ENCODE measurements around the gene DNAJC5G.
"Not testable (repeated sequence)": the region's sequence is repeated elsewhere in the genome, so short reads cannot be mapped to it uniquely, and the experiment has no call there.

Gene DNAJC5G

DNA sequence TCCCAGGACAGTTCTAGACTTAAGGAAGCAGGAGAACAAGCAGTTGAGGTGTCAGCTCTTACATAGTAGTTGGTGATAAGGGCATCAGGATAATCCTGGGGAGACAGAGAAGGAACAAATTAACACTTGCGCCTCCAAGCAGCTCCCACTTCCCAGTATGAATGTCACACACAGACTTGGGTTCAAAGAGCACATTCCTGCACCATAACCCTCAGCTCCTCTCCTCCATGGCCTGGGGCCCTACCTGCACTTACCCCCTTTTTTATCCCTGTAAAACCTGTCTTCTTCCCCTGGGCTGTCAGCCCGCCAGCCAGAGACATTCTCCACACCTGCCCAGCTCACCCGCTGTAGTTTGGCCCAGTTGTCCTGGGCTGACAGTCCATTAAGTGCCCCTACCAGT, 36.9 kb downstream of the DNAJC5G start:
- TF ChIP-seq, protein P1, sequence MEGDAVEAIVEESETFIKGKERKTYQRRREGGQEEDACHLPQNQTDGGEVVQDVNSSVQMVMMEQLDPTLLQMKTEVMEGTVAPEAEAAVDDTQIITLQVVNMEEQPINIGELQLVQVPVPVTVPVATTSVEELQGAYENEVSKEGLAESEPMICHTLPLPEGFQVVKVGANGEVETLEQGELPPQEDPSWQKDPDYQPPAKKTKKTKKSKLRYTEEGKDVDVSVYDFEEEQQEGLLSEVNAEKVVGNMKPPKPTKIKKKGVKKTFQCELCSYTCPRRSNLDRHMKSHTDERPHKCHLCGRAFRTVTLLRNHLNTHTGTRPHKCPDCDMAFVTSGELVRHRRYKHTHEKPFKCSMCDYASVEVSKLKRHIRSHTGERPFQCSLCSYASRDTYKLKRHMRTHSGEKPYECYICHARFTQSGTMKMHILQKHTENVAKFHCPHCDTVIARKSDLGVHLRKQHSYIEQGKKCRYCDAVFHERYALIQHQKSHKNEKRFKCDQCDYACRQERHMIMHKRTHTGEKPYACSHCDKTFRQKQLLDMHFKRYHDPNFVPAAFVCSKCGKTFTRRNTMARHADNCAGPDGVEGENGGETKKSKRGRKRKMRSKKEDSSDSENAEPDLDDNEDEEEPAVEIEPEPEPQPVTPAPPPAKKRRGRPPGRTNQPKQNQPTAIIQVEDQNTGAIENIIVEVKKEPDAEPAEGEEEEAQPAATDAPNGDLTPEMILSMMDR (IDR thresholded peaks at IDR 0.05; ENCODE audit: borderline replicate concordance, control extremely low read depth, extremely low read depth, insufficient read depth, missing control alignments): no peak
- DNase-seq (ENCODE audit: low spot score): no peak
- in situ Hi-C loops (cut with MboI; ENCODE audit: low sequenced_read_pairs, unreplicated experiment): no loop called here

DNA sequence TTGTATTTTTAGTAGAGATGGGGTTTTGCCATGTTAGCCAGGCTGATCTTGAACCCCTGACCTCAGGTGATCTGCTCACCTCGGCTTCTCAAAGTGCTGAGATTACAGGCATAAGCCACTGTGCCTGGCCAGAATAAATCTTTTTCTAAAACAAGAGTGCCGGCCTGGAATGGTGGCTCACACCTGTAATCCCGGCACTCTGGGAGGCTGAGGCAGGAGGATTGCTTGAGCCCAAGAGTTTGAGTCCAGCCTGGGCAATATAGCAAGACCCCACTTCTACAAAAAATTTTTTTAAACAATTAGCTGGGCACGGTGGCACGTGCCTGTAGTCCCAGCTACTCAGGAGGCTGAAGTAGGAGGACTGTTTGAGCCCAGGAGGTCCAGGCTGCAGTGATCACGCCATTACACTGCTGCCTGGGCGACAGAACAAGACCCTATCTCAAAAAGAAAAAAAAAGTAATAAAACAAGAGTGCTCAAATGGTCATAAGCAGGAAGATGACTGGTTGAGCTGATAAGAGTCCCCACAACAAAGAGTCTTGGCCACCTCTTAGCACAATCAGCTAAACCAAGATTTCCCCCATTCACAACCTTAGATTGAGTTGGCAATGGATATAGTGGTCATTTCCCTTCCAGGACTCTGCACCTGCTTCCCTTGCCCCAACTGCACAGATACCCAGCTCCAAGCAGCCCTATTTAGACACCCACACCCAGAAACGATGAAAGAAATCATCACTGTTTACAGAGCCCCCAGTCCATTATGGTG, 38.8 kb downstream of the DNAJC5G start:
- TF ChIP-seq, protein P1 (IDR thresholded peaks at IDR 0.05; ENCODE audit: borderline replicate concordance, control extremely low read depth, extremely low read depth, insufficient read depth, missing control alignments): no peak
- in situ Hi-C loops (cut with MboI; ENCODE audit: low sequenced_read_pairs, unreplicated experiment): no loop called here
- DNase-seq (ENCODE audit: low spot score): no peak

DNA sequence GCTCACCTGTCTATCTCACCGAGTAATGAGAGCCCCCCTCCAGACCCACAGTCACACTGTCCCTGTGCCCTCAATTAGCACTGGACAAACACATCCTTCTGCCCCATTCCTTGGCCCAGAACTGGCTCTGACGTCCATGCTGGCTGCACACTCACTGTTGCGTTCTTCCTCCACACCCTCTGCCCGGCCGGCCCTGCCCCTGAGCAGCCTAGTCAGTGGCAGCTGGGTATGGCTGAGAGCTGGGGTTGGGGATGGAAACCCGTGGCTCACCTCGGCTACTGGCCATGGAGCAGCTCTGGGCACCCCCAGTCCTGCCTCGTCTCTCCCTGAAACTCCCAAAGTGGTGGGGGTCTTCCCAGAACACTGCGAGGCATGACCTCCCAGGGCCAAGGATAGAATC, 39.5 kb downstream of the DNAJC5G start:
- in situ Hi-C loops (cut with MboI; ENCODE audit: low sequenced_read_pairs, unreplicated experiment): no loop called here
- DNase-seq (ENCODE audit: low spot score): no peak
- TF ChIP-seq, protein P1 (IDR thresholded peaks at IDR 0.05; ENCODE audit: borderline replicate concordance, control extremely low read depth, extremely low read depth, insufficient read depth, missing control alignments): no peak

DNA sequence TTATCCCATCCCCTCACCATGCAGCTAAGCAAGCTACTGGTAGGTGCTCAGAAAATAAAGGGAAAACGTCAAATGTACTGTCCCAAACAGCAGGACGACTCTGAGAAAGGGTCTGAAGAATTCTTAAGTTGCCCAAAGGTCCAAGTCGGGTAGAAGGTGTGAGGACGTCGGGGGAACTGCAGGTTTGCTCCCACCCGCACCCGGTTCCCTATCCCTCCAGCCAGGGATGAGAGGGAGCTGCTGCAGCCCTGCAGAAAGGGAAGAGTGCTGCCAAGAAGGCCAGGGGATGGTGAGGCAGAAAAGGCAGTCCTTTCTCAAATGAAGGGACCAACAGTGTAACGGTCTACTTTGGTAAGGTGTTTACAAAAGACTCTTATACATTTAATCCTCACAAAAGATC, 39.9 kb downstream of the DNAJC5G start:
- in situ Hi-C loops (cut with MboI; ENCODE audit: low sequenced_read_pairs, unreplicated experiment): no loop called here
- no peak for DNase-seq (ENCODE audit: low spot score)
- TF ChIP-seq, protein P1 (IDR thresholded peaks at IDR 0.05; ENCODE audit: borderline replicate concordance, control extremely low read depth, extremely low read depth, insufficient read depth, missing control alignments): no peak

DNA sequence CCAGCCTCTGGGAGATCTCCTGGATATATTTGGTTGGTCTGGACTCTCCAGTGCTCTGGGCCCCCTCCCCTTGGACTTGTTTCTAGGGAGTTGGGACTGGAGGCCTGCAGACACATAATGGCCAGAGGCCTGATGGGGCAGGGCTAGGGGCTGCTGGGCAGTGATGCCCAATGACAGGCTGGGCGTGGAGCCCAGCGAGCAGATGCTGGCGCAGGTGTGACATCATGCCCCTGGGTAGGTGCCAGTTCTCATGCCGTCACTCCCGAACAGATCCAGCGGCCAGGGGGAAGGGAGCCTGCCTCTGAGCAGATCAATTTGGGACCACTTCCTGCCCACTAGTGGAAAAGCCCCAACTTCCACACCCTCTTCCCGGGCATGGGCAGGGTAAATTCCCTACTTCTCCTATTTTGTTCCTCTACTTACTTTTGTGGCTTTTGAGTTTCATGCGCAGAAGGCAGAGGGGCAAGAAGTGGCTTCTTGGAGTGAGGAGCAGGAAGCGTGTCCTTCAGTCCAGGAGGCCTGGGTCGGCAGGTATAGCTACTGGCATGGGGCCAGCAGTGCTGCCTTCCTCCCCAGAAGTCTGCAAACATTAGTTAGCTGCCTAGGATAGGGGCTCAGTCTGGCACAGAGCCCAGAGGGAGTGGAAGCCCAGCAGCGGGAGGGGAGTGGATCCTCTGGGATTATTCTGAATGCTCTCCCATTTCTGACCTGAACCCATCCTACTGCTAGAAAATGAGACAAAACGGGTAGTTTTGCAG, 41.6 kb downstream of the DNAJC5G start:
- in situ Hi-C loops (cut with MboI; ENCODE audit: low sequenced_read_pairs, unreplicated experiment): no loop called here
- TF ChIP-seq, protein P1 (IDR thresholded peaks at IDR 0.05; ENCODE audit: borderline replicate concordance, control extremely low read depth, extremely low read depth, insufficient read depth, missing control alignments): no peak
- DNase-seq (ENCODE audit: low spot score): no peak

DNA sequence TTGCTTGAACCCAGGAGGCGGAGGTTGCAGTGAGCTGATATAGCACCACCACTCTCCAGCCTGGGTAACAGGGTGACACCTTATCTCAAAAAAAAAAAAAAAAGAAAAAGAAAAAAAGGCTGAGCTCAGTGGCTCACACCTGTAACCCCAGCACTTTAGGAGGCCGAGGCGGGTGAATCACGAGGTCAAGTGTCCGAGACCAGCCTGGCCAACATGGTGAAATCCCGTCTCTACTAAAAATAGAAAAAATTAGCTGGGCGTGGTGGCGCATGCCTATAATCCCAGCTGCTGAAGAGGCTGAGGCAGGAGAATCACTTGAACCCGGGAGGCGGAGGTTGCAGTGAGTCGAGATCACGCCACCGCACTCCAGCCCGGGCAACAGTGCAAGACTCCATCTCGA, 44.6 kb downstream of the DNAJC5G start:
- in situ Hi-C loops (cut with MboI; ENCODE audit: low sequenced_read_pairs, unreplicated experiment); DNase-seq (ENCODE audit: low spot score): not testable (repeated sequence)

DNA sequence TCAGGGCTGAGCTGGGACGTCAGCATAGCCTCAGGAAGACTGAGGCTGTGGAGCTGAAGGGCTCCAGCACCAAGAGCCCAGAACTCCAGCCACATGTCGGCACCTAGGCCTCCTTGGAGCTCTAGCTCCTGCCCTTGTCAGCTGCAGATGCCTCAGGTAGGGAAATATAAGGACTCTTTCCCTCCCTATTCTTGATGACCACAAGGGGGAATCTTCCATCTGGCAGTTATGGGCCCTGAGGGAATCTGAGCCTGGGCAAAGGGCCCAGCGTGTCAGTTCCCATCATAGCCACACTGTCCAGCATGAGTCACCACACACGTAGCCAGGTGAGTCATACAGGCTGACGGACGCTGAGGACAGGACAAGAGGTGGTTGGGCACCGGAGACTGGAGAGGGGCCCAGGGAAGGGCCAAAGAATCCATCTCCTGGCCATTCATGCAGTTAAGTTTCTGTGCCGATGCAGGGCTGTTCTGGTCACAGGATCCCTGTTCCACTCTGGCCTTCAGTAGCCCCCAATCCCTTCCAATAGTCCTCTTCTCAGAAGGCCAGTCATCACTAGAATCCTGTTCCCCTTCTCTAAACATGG, 45.8 kb downstream of the DNAJC5G start:
- in situ Hi-C loops (cut with MboI; ENCODE audit: low sequenced_read_pairs, unreplicated experiment): no loop called here
- TF ChIP-seq, protein P1 (IDR thresholded peaks at IDR 0.05; ENCODE audit: borderline replicate concordance, control extremely low read depth, extremely low read depth, insufficient read depth, missing control alignments): no peak
- DNase-seq (ENCODE audit: low spot score): no peak

Data from GM13976 (cell line).